8988T (cell line): ENCODE data around the gene KIF23.
A peak's percentile ranks its signal among the peaks of the same experiment; 100 is the strongest.

Source experiments
- DNase-seq: peaks from one replicate; pipeline ENCODE4 v3.0.0; 2011

The KIF23 gene

DNA sequence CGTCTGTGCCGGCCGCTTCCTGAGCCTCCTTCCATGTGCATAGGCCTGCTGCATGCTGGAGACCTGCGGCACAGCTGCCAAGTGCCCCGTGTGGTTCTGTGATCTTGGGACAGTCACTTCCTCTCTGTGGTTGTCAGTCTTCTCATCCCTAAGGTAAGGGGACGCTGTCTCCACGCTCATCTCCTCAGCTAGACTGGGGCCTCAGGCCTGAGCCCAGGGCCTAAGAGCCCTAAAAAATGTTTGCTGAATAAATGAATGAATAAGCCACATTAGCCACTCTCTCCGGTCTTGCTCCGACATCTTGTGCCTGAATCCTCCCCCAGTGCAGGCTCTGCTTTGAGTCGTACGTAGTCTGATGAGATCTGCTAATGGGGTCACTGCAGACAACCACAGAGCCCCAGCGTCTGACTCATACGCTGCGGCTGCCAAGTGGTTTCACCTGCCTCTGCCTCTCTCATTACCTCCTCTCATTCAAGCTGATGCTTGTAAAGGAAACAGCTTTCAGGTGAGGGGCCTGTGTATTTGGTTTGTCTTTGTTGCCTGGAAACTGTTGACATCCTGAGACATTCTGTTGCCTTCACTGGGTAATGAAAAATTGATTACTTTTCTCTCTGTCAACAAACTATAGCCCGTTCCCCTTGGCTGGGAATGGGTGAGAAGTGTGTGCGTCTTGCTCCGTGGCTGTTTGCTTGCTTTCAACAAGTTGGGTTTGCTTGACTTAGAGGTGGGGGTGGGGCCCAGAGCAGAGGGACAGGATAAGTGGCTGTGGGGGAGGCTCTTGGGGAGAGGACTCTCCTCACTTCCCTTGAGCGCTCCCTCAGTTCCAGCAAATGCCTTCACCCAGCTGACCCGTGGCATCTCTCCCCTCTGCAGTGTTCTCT is 54.3 kb downstream of the KIF23 start:
- no peak for DNase-seq

DNA sequence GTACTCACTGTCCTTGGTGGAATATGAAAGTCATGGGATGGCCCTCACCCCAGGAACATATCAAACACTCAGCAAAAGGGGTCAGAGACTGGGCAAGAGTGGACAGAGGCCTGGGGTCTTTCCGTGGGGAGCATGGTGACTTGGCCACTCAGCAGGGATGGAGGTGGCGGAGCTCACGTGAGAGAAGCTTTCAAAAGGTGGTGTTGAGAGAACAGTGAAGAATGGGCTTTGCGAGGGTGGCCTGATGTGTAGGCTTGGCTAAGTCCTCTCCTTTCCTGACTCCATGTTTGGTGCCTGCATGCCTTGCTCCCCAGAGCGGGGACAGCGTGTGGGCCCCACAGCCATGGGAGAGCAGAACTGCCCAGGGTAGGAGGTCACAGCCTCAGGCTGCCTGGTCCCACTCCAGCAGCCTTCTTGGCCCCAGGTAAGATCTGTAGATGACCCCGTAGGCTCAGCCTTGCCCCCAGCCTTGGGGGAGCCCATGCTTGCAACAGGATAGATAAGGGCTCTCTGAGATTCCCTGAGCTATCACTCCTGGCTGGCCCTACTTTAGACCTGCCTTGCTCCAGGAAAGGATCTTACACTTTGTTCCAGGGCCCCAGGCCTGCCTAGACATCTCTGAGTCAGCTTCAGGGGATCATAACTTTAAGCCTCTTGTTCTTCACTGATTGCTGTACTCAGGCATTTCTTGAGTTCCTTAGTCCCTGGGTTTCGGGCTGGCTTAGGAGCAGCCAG is 55.5 kb downstream of the KIF23 start:
- no peak for DNase-seq

DNA sequence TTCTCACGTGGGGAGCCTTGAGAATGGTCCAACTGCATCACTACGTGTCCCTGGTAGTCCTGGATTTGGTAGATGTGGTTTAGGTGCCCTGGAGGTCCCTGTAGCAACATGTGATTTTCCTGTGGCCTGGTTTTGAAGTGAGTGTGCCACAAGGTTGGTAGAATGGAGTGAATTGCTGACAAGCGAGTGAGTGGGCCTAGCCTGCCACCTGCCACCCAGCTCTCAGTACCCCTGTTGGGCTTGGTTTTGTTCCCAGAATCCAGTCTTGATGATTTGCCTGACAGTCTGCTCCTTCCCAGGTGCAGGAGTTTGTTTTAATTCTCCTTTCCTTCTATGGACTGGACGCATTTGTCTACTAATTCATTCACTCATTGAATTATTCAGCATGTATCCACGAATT is 57.9 kb downstream of the KIF23 start:
- no peak for DNase-seq

DNA sequence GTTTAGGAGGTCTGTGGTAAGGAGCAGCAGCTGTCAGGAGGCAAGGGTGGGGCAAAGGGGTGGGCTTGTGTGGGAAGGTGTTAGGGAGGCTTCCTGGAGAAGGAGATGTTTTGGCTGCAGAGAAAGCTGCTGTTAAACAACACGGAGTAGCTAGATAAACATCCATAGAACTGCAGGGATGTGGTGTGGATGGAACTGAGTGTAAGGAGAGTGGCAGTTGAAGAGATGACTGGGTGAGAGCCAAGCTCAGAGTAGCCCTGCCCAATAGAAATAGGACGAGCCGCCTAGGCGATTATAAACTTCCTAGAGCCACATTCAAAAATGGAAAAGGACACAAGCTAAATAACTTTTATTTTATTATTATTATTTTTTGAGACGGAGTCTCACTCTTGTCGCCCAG is 58.4 kb downstream of the KIF23 start:
- no peak for DNase-seq

DNA sequence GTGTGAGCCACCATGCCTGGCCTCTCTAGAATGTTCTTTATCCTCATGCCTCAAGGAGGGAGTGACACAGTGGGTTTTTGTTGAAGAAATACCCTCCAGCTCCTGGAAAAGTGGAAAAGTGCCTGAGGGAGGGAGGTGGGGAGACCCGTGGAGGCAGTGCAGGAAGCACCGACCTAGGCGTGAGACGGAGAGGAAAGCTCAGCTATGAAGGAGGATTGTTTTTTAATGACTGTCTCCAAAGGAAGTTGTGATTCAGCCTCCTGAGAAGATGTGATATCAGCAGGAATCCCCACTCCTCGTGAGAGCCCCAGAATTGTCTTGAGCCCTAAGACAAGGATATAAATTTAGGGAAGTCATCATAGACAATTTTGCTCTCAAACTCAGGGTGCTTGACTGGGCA is 60.1 kb downstream of the KIF23 start:
- DNase-seq: no peak

DNA sequence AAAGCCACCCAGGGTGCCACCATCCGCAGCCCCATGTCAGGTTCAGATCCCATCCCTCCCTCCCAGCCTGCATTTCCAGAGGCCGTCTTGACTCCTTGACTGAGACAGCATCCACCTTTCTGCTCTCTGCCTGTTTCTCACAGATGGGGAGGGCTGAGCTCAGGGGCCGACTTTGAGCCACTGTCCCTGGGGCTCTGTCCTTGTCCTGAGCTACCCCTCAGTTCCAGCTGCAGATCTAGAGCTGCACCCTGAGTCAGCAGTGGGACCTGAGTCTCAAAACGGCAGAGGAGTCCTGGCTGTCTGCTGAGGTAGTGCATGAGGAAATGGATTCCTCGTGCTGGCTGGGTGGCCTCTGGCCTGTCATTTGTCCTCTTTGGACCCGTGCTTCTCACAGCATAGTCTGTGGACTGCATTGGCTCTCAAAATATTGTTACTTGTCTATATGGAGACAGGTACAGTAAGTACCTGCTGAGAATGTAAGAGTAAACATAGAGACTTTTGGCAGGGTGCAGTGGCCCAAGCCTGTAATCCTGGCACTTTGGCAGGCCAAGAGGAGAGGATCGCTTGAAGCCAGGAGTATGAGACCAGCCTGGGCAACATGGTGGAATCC is 60.8 kb downstream of the KIF23 start:
- DNase-seq: no peak

DNA sequence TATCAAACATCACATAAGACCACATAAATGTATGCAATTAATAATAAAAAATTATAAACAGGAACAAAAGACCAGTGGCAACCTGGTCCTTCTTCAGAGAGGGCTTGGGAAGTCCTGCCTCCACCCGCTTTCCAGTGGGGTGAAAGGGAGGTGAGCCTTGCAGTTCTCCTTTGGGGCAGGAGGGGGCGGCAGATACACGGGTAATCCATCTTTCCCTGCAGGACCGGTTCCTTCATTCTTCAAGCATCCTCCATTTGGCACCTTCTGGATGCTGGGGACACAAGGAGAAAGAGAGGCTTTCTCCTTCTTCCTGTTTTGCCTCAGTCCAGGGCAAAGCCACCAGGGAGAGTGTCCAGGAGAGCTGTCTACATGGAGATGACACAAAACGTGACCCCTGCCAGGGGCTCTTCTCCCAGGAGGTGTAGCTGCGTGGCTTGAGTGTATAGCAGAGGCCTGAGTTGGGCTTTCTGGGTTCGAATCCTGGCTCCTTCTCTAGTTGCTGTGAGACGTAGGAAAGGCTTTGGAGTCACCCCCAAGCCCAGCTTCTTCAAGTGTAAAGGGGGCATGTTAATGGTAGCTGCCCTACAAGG is 61.7 kb downstream of the KIF23 start:
- DNase-seq: peak; percentile 42

DNA sequence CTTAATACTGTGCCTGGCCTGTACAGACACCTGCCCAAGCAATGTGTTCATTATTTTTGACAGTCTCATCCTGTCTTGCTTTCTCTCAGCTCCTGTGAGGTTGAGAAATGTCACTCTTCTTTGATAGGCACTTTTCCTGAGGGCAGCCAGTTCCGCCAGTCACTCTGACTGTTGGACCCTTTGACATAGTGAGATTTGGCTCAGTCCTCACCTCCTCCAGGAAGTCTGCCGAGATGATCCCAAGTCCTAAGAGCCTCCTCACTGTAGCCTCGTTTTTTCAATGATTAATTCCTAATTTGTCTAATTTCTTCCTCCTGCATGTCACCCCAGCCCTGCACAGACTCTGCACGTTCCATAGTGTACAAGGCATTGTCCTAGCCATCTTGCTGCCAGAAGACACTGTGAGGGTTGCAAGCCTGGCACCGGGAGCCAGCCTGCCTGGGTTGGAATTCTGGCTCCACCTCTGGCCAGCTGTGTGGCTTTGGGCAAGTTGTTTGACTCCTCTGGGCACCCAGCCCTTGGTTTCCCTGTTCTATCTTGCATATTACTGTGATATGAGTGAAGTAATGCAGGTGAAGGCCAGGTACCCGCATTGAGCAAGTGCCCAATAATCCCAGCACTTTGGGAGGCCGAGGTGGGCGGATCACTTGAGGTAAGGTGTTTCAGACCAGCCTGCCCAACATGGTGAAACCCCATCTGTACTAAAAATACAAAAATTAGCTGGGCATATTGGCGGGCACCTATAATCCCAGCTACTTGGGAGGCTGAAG is 62.7 kb downstream of the KIF23 start:
- no peak for DNase-seq

DNA sequence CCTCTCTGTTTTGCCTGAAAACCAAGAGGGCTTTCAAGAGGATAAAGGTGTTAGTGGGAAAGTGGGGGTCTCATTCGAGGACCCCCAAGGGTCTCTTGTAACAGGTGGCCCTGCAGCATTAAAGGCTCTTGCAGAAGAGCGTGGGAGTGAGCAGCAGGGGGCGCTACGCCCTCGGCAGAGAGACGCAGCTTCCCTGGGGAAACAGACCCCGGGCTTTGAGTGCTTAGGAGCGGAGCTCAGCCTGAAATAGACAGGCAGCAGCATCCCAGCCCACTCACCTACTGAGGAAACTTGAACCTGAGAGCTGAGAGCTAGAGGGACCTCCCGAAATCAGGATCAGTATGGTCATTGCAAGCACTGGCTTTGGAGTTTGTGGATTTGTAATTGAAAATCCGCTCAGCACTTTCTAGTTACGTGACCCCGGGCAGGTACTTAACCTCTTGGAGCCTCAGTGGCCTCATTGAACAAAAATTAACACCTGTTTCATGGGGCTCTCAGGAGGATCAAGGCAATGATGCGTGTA is 64.2 kb downstream of the KIF23 start:
- DNase-seq: no peak

DNA sequence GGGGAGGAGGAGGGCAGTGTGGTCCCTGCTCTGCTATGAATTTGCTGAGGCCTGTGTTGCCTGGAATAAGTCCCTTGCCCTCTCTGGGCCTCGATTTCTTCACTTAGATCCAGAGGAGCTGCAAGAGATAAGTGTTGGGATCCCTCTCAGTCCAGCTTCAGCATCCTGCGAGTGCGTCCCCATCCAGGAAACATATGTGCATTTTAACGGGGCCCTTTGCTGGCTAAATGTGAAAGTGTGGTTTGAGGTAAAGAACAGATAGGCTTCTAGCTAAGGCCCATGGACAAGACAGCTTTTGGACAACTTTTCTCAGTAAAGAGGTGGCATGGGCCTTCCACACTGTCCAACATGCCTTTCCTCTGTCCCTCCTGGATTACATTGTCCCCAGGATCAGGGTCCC is 64.9 kb downstream of the KIF23 start:
- no peak for DNase-seq

DNA sequence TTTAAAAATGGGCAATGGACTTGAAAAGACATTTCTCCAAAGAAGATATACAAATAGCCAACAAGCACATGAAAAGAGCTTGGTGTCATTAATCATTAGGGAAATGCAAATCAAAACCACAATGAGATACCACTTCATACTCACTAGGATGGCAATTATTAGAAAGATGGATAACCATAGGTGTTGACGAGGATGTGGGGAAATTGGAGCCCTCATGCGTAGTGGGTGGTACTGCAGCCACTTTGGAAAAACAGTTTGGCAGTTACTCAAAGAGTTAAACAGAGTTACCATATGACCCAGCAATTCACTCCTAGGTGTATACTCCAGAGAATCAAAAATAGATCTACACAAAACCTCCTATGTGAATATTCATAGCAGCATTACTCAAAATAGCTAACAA is 65.8 kb downstream of the KIF23 start:
- no peak for DNase-seq

DNA sequence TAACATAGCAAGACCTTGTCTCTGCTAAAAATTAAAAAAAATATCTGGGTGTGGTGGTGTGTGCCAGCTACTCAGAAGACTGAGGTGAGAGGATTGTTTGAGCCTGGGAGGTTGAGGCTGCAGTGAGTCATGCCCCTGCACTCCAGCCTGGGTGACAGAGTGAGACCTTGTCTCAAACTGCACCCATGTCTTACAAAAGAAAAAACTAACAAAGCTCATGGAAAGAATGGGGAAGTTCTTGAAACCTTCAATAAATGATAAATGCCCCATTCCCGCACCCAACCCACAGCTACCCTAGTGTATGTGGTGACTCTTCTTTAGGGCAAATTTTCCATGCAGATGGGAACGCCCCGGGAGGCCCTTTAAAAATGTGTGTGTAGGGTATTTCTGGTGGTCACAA is 66.8 kb downstream of the KIF23 start:
- DNase-seq: no peak

DNA sequence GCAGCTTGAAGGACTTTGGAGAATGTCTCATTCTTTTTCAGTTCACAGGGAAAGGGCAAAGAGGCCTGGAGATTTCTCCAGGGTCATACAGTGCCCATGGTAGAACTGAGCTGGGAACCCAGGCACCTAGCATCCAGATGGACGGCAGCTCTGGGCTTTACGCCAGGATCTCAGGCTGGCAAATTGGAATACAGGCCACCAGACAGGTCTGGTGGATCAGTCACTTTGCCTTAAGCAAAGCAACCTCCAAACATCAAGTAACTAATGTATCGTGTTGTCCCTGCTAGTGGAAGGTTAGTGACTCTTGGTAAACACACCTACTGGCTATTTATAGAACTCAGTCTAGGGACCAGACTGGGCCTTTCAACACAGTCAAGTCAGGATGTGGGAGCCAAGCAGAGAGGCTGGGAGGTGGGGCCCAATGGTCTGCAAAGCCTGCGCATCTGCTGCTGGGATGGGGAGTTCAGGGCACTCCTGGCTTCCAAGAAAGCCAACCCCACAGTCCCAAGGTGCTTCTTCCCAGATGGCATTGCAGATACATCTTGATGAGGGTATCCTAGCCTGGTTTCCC is 68.6 kb downstream of the KIF23 start:
- no peak for DNase-seq

DNA sequence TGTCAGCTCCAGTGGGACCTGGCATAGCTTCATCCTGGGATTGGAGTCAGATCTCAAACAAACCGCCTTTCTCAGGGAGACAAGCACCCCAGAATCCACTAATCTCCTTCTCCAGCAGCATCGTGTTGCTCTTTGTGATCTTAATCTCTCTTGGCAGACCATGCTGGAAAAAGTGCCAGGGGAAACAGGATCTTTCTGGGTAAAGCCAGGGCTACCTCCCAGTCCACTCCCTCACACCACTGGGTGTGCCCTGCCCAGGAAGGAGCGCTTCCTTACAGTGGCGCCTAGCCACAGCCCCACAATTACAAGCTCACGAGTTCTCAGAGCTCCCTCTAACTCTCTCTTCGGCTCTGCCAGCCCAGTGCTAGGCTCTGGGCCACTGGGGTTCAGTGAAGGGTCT is 70.7 kb downstream of the KIF23 start:
- DNase-seq: no peak

DNA sequence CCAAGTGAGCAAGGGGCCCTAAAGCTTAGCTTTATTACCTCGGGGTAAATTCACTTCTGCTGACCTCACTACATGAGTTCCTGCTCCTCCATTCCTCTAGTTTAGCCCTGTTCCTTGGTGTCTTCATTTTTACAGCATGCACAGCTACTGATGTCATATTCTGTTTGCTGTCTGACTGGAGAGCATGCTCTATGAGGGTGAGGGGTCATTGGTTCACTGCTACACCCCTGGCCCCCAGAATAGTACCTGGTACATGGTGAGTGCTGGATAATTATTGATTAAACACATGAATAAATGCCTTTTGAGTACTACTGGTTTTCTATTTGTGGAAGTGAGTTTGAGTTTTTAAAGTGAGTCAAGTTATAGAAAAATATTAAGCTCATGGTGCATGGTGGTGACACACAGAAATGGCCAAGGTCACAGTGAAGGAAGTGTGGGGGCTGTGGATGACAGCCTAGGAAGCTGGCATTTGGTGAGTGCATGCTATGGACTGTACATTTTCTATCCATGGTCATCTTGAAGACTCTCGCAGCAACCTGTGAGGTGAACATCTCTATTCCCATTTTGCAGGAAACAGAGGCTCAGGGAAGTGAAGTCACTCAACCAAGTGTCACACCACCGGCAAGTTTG is 72.4 kb downstream of the KIF23 start:
- no peak for DNase-seq

DNA sequence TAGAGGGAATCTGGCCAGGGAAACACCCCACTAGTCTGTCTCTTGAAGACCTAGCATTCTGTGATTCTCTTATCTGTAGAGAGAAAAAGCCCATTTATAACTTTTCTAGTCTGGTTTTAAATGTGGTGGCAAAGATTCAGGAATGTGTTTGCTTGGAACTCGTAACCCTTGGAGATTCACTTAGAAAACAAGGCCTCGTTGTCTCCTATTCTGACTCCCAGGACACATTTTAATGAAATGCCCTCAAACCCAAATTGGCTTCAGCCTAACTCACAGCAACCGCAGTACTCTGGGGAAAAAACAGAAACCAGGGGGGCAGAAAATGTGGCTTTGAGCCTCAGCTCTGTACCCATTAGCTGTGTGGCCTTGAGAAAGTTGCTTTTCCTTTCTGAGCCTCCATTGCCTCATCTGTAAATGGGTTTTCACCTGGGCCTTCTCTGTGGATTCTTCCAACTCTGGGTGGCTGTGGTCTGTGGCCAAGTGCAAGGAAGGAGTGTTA is 75.0 kb downstream of the KIF23 start:
- no peak for DNase-seq

DNA sequence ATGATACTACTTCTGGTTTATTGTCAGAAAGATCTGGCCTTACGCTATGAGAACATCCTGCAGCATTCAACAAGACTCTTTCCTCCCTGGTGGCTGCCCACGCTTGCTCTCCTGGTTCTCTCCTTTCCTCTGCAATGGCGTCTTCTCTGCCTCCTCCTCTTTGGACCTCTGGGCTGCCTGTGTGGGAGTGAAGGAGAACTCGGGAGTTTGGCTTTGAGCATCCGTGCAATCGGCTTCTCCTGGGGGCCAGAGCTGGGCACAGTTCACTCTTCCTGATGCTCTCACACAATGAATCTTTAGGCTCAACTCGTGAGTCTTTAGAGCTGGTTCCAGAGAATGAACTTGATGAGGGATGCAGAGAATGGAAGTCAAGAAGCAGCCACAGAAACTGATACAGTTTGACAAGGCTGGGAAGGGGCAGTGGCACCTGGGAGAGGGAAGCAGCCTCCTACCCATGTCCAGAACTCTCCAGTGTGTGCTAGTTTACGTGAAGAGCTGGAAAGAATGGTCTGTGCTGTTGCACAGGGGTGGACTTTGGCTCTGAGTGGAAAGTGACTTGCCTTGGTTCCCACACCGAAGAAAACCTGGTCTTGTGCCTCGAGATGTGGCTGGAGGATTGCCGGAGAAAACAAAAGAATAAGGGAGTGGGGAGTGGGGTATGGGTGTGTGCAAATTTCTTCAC is 76.3 kb downstream of the KIF23 start:
- DNase-seq: no peak

DNA sequence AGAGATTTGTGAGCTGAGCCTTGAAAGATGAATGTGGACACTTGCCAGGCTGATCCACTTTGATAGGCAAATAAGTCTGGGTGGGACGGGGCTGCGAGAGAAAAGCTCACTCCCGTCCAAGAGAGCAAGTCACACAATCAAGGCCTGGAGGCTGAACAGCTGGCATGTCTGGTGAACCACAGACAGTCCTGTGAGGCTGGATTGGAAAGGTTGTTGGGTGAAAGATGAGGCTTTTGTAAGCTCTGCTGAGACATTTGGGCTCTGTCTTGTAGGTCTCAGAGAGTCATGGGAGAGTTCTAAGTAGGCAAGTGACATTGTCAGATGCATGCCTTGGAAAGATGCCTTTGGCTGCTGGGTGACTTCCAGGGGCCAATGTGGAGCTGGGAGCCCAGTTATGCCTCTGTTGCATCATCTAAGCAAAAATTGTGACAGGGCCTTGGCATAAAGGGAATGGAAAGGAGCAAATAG is 76.9 kb downstream of the KIF23 start:
- DNase-seq: no peak

DNA sequence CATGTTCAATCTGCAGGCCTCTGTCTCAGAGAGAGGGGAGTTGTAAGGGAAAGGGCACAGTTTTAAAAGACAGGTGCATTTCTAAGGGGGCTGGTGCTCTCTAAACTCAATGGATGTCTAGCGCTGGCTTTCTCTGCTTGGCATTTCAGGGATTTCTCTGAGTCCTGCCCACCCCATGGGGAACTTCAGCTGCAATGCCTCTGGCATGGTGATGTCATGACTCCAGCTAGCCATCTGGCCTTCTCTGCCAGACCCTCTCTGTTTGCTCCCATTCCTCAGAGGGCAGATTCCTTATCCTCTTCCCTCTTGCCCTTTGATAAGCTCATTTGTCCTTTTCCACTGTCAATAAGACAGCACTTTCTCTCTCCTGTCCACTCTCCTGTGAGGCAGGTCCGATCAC is 79.3 kb downstream of the KIF23 start:
- DNase-seq: no peak

DNA sequence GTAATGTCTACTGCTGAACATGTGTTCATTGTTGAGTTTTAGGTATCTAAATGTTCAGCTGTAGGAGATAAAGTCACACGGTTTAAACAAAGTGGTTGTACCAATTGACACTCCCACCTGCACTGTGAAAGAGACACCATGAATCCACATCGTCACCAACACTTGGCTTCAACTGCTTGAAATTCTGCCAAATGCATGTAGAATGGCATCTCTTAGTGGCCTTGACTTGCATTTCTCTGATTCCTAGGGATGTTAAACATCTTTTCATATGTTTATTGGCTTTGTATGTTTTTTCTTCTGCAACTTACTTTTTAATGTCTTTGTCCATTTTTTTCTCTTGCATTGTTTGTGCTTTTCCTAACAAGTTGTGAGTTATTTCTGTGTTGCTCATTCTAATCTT is 81.9 kb downstream of the KIF23 start:
- DNase-seq: no peak

DNA sequence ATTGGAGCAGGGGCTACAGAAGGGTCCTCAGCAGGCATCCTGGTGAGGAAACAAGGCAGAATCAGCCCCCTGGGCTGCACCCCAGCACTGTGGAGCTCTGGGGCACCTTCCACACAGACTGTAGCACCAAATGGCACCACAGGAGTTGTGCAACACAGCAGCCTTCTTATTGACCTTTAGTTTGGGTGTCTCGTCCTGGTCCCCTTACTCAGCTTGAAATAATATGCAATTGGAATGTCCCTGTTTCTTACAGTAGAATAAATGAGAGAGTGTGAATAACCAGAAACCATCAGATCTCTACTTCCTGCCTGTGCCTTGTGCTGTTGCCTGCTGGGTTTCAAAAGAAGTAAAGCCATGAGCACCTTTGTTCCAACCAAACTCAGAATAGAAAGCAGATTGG is 82.9 kb downstream of the KIF23 start:
- DNase-seq: no peak
